Adipocyte (in vitro differentiated cells): Measurements from ENCODE around the gene PPP6R1.

ENCODE experiments used
- DNase-seq: peaks from one replicate; pipeline ENCODE4 v3.0.0-alpha.2; 2015; ENCODE audit warnings: low read depth
- H3K27me3 ChIP-seq: replicated peaks from 2 replicates; pipeline ENCODE4 v1.7.0; 2013; ENCODE audit warnings: mild to moderate bottlenecking, low read length, moderate library complexity; ENCODE audit not compliant: control insufficient read depth, insufficient read depth
- H3K36me3 ChIP-seq: 2 replicates; pipeline ENCODE4 v1.7.0; 2013; ENCODE audit warnings: low read length, mild to moderate bottlenecking, moderate library complexity; ENCODE audit not compliant: control insufficient read depth, insufficient read depth, severe bottlenecking
- H3K4me1 ChIP-seq: 2 replicates; pipeline ENCODE4 v1.7.0; 2013; ENCODE audit warnings: mild to moderate bottlenecking, low read length, moderate library complexity; ENCODE audit not compliant: control insufficient read depth, insufficient read depth
- H3K4me3 ChIP-seq: 2 replicates; pipeline ENCODE4 v1.7.0; 2013; ENCODE audit warnings: mild to moderate bottlenecking, low read length, moderate library complexity
- H3K9ac ChIP-seq: 2 replicates; pipeline ENCODE4 v1.7.0; 2013; ENCODE audit warnings: mild to moderate bottlenecking, low read length, moderate library complexity
- H3K9me3 ChIP-seq: 2 replicates; pipeline ENCODE4 v1.7.0; 2013; ENCODE audit warnings: mild to moderate bottlenecking, low read length, moderate library complexity; ENCODE audit not compliant: control insufficient read depth

The PPP6R1 gene

GRCh38 chr19:55279340-55279739, 20.5 kb upstream of the PPP6R1 start:
- Histone ChIP-seq H3K36me3 (peaks cover 7% of the 10 kb centered on the region), H3K9me3 (no peaks in the 10 kb centered on the region), H3K9ac (peak overlapping the region; percentile 84), H3K4me1 (peaks cover 19% of the 10 kb centered on the region), H3K4me3 (peak overlapping the region; percentile 92), H3K27me3 (no peaks in the 10 kb centered on the region)
- DNase-seq = peak; percentile 8

GRCh38 chr19:55278391-55279135, 19.7 kb upstream of the PPP6R1 start:
- no peak for DNase-seq
- H3K4me1 ChIP-seq = peaks cover 19% of the 10 kb centered on the region
- H3K4me3 ChIP-seq = peak overlapping the region; percentile 92
- peaks cover 12% of the 10 kb centered on the region for H3K36me3 ChIP-seq
- no peaks in the 10 kb centered on the region for H3K27me3 ChIP-seq
- no peak overlapping the region for H3K9ac ChIP-seq
- no peaks in the 10 kb centered on the region for H3K9me3 ChIP-seq

- no peak overlapping the region for H3K9ac ChIP-seq
- H3K4me3 ChIP-seq = no peak overlapping the region
- peaks cover 21% of the 10 kb centered on the region for H3K36me3 ChIP-seq
- H3K27me3 ChIP-seq = no peaks in the 10 kb centered on the region
- H3K9me3 ChIP-seq = no peaks in the 10 kb centered on the region
- no peak for DNase-seq
- peaks cover 19% of the 10 kb centered on the region for H3K4me1 ChIP-seq
These were observed 18.7 kb upstream of the PPP6R1 start for GRCh38 chr19:55277494-55277893.

- Histone ChIP-seq H3K4me3 (no peak overlapping the region), H3K4me1 (peaks cover 19% of the 10 kb centered on the region), H3K9me3 (no peaks in the 10 kb centered on the region), H3K36me3 (peaks cover 25% of the 10 kb centered on the region), H3K9ac (no peak overlapping the region), H3K27me3 (no peaks in the 10 kb centered on the region)
- DNase-seq = no peak
These were observed 18.1 kb upstream of the PPP6R1 start for GRCh38 chr19:55276720-55277430.

GRCh38 chr19:55275851-55276719, 17.3 kb upstream of the PPP6R1 start:
- Histone ChIP-seq H3K9ac (no peak overlapping the region), H3K4me3 (no peak overlapping the region), H3K9me3 (no peaks in the 10 kb centered on the region), H3K27me3 (no peaks in the 10 kb centered on the region), H3K4me1 (peaks cover 16% of the 10 kb centered on the region), H3K36me3 (peaks cover 25% of the 10 kb centered on the region)
- no peak for DNase-seq

- H3K36me3 ChIP-seq = peaks cover 25% of the 10 kb centered on the region
- no peaks in the 10 kb centered on the region for H3K27me3 ChIP-seq
- peaks cover 4% of the 10 kb centered on the region for H3K4me1 ChIP-seq
- no peaks in the 10 kb centered on the region for H3K9me3 ChIP-seq
- no peak overlapping the region for H3K9ac ChIP-seq
- DNase-seq = no peak
- H3K4me3 ChIP-seq = no peak overlapping the region
These were observed 15.3 kb upstream of the PPP6R1 start for GRCh38 chr19:55273978-55274707.

GRCh38 chr19:55272142-55272541, 13.3 kb upstream of the PPP6R1 start:
- Histone ChIP-seq H3K4me3 (no peak overlapping the region), H3K27me3 (no peaks in the 10 kb centered on the region), H3K36me3 (peaks cover 21% of the 10 kb centered on the region), H3K9ac (no peak overlapping the region), H3K4me1 (no peaks in the 10 kb centered on the region), H3K9me3 (no peaks in the 10 kb centered on the region)
- DNase-seq = no peak

GRCh38 chr19:55270172-55270942, 11.5 kb upstream of the PPP6R1 start:
- Histone ChIP-seq H3K9me3 (no peaks in the 10 kb centered on the region), H3K4me3 (no peak overlapping the region), H3K36me3 (peaks cover 20% of the 10 kb centered on the region), H3K4me1 (no peaks in the 10 kb centered on the region), H3K9ac (no peak overlapping the region), H3K27me3 (no peaks in the 10 kb centered on the region)
- DNase-seq = no peak

GRCh38 chr19:55269299-55269698, 10.5 kb upstream of the PPP6R1 start:
- H3K9ac ChIP-seq = no peak overlapping the region
- H3K4me1 ChIP-seq = peaks cover 3% of the 10 kb centered on the region
- no peak for DNase-seq
- no peaks in the 10 kb centered on the region for H3K27me3 ChIP-seq
- H3K36me3 ChIP-seq = peaks cover 17% of the 10 kb centered on the region
- no peaks in the 10 kb centered on the region for H3K9me3 ChIP-seq
- no peak overlapping the region for H3K4me3 ChIP-seq

GRCh38 chr19:55266840-55267239, 8.0 kb upstream of the PPP6R1 start:
- DNase-seq = no peak
- Histone ChIP-seq H3K36me3 (no peaks in the 10 kb centered on the region), H3K27me3 (no peaks in the 10 kb centered on the region), H3K9me3 (no peaks in the 10 kb centered on the region), H3K4me1 (peaks cover 3% of the 10 kb centered on the region), H3K4me3 (no peak overlapping the region), H3K9ac (no peak overlapping the region)
